Ovary (tissue), 9 donors: ENCODE data around the gene ATP6V1D. TPM values are rescaled to one million over a fixed set of nuclear protein-coding genes. Genes with fewer than 3 reads are reported as not detected.

Source experiments
- DNase-seq, 5 donors: peaks; one replicate each; pipeline ENCODE4 v3.0.0-alpha.2; 2019 to 2020
- H3K27ac ChIP-seq, 2 donors: fragments of 200-600 bp; one replicate each; pipeline versions ENCODE4 v1.5.1 to v1.8.0; 2019 to 2022
- H3K27me3 ChIP-seq: fragments of 200-600 bp; one replicate; pipeline ENCODE4 v1.8.0; 2022
- H3K36me3 ChIP-seq: fragments of 200-600 bp; sonication (generic); one replicate; pipeline ENCODE4 v1.5.1; 2019
- H3K4me1 ChIP-seq: one replicate; pipeline ENCODE4 v1.8.1; 2013; ENCODE audit warnings: mild to moderate bottlenecking, moderate library complexity; ENCODE audit not compliant: insufficient read depth
- H3K4me3 ChIP-seq: fragments of 200-600 bp; sonication (generic); one replicate; pipeline ENCODE4 v1.5.1; 2017
- H3K9me3 ChIP-seq, 2 donors: fragments of 200-600 bp in 1 of 2; sonication (generic) in 1 of 2; one replicate each; pipeline versions ENCODE4 v1.5.1 to v1.8.1; 2013 to 2019; ENCODE audit warnings: mild to moderate bottlenecking in 1 of 2, moderate library complexity in 1 of 2
- EP300 ChIP-seq: sonication (generic); formaldehyde crosslinking; IDR thresholded peaks from one replicate; pipeline ENCODE4 v1.6.1; 2017; ENCODE audit warnings: antibody characterized with exemption
- POLR2A ChIP-seq: fragments of 450-650 bp; IDR thresholded peaks from one replicate; pipeline ENCODE4 v1.6.1; 2017; ENCODE audit warnings: antibody characterized with exemption, mild to moderate bottlenecking, moderate library complexity
- WGBS, 3 donors: extraction: QIAGEN DNeasy Blood & Tissue Kit in 1 of 3; methylation state at CpG; one replicate each; pipeline versions ENCODE4 v1.1.5 to v1.1.7; 2013 to 2017; 5-methylcytosine and 5-hydroxymethylcytosine counted together
- intact Hi-C, 4 donors: fragments of 100-400 bp; cut with DNase I; formaldehyde crosslinking; loops; one replicate each; pipeline versions ENCODE4 v1.11.0 to v1.15.1; 2022 to 2023
- polyA plus RNA-seq, 2 donors: library from polyadenylated mRNA; stranded (reverse); fragments of 200-250 nt in 1 of 2; fragments of 350-450 nt in 1 of 2; fragmentation: Illumina TruSeq in 1 of 2; extraction: RNeasy Lipid Tissue Mini Kit (QIAGEN cat#74804) in 1 of 2; gene quantifications; one replicate each; pipeline ENCODE4 v1.2.3, GENCODE V29; 2013 to 2014
- small RNA-seq: library from RNA; depleted of rRNA; stranded (forward); fragments of <200 nt; gene quantifications from one replicate; pipeline ENCODE3, GENCODE V24; 2016
- total RNA-seq, 7 donors: library from RNA; depleted of rRNA in 2 of 7; stranded (reverse); fragments of >200 nt in 2 of 7; fragmentation: NEBNext Ultra II Directional in 3 of 7; extraction: Animal tissue kit (Norgen Biotek cat#: 25700) in 3 of 7; gene quantifications; one replicate each; pipeline versions ENCODE4 v1.1.0 to v1.2.4, GENCODE V29; 2016 to 2023
- TF ChIP-seq, protein P1 (sequence below), 3 donors: fragments of 450-650 bp in 2 of 3; fragments of 200-600 bp in 1 of 3; IDR thresholded peaks; one replicate each; pipeline versions ENCODE4 v1.5.1 to v1.8.0; 2016 to 2022; ENCODE audit warnings: antibody characterized with exemption in 3 of 3, mild to moderate bottlenecking in 1 of 3
- donor health status: DM: no; HTN: no; CAD: no; lungs with moderate emphysema.
- donor health status: DM: no; HTN: no; CAD: no.
- donor health status: Bipolar disorder and iron deficiency.
- donor health status: DM: yes; HTN: yes; CAD: no.
- donor health status: DM: no; HTN: no; CAD: no.
- donor health status: DM: yes; HTN: yes; CAD: no.

The ATP6V1D gene
- total and polyA plus RNA-seq, 9 donors = 21.5 to 77.1 (median 35.4) TPM

DNA sequence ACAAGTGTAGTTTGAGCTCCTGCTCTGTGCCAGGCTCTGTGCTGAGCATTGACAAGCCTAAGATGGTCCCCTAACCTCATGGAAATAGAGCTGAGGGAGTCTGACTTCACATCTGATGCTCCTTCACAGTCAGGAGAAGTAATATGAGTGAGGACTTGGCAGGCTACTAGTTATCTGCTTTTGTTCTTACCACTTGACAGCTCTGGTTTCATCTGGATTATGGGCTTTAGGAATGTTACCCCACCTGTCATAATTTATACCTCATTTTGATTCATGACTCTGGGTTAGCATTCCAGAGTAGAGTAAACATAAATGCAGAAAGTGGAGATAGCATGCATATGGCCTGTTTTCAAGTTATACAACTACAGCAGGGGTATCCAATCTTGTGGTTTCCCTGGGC lies 40.5 kb downstream of the ATP6V1D start:
- no peaks in the 10 kb centered on the region for H3K27me3 ChIP-seq
- no peaks in the 10 kb centered on the region for H3K36me3 ChIP-seq
- no peak for DNase-seq
- H3K27ac ChIP-seq = no peak overlapping the region
- no peak for TF ChIP-seq POLR2A
- TF ChIP-seq EP300 = no peak
- TF ChIP-seq, protein P1, sequence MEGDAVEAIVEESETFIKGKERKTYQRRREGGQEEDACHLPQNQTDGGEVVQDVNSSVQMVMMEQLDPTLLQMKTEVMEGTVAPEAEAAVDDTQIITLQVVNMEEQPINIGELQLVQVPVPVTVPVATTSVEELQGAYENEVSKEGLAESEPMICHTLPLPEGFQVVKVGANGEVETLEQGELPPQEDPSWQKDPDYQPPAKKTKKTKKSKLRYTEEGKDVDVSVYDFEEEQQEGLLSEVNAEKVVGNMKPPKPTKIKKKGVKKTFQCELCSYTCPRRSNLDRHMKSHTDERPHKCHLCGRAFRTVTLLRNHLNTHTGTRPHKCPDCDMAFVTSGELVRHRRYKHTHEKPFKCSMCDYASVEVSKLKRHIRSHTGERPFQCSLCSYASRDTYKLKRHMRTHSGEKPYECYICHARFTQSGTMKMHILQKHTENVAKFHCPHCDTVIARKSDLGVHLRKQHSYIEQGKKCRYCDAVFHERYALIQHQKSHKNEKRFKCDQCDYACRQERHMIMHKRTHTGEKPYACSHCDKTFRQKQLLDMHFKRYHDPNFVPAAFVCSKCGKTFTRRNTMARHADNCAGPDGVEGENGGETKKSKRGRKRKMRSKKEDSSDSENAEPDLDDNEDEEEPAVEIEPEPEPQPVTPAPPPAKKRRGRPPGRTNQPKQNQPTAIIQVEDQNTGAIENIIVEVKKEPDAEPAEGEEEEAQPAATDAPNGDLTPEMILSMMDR (IDR thresholded peaks at IDR 0.05) = no peak
- no peaks in the 10 kb centered on the region for H3K4me1 ChIP-seq
- no peak overlapping the region for H3K4me3 ChIP-seq
- H3K9me3 ChIP-seq = no peaks in the 10 kb centered on the region
- intact Hi-C loops = no loop called here

GRCh38 chr14:67317822-67318221 lies 41.8 kb downstream of the ATP6V1D start:
- Histone ChIP-seq H3K4me1 (no peaks in the 10 kb centered on the region), H3K4me3 (no peak overlapping the region), H3K36me3 (no peaks in the 10 kb centered on the region), H3K9me3 (no peaks in the 10 kb centered on the region), H3K27me3 (no peaks in the 10 kb centered on the region), H3K27ac (no peak overlapping the region)
- intact Hi-C loops = no loop called here
- 68 to 80% (median 78%) methylated on average over 1 of the region's 1 CpG for WGBS, 3 donors
- DNase-seq = no peak
- TF ChIP-seq, protein P1 (IDR thresholded peaks at IDR 0.05) = no peak
- no peak for TF ChIP-seq POLR2A

GRCh38 chr14:67313153-67313552 lies 46.5 kb downstream of the ATP6V1D start:
- TF ChIP-seq EP300 = no peak

GRCh38 chr14:67311868-67312267 lies 47.7 kb downstream of the ATP6V1D start:
- TF ChIP-seq, protein P1 (IDR thresholded peaks at IDR 0.05) = no peak
- TF ChIP-seq POLR2A = no peak
- no peak for TF ChIP-seq EP300
- 94 to 98% (median 98%) methylated on average over 2 of the region's 2 CpGs for WGBS, 3 donors
- Histone ChIP-seq H3K4me1 (no peaks in the 10 kb centered on the region), H3K4me3 (no peak overlapping the region), H3K27me3 (no peaks in the 10 kb centered on the region), H3K36me3 (no peaks in the 10 kb centered on the region), H3K9me3 (no peaks in the 10 kb centered on the region), H3K27ac (no peak overlapping the region)
- DNase-seq = no peak
- intact Hi-C loops = no loop called here

More at GRCh38 chr14:67313153-67313552, 46.5 kb downstream of the ATP6V1D start:
- H3K4me1 ChIP-seq = no peaks in the 10 kb centered on the region
- H3K4me3 ChIP-seq = no peak overlapping the region
- WGBS, 3 donors = 43 to 78% (median 48%) methylated on average over 1 of the region's 1 CpG
- DNase-seq = no peak
- no peak overlapping the region for H3K27ac ChIP-seq
- no peaks in the 10 kb centered on the region for H3K36me3 ChIP-seq
- H3K27me3 ChIP-seq = no peaks in the 10 kb centered on the region
- intact Hi-C loops = no loop called here
- H3K9me3 ChIP-seq = no peaks in the 10 kb centered on the region

Small RNAs within 50 kb of the gene (small RNA-seq; reads per million reads assigned to genes)
- gene RF00019 = not detected

Other genes starting within 250 kb of the ATP6V1D start
- gene GARIN2, start 170.4 kb downstream of the ATP6V1D start, total RNA-seq = under 1 TPM in 3 of 7 donors, not detected in 4; 0.25 to 0.40 (median 0.31) TPM
- gene GARIN2, start 170.4 kb downstream of the ATP6V1D start, polyA plus RNA-seq = under 1 TPM in 1 of 2 donors, not detected in 1; 0.67 TPM
- 10 to 100 TPM; 10.3 to 15.7 (median 14.0) TPM for gene PALS1, start 118.4 kb downstream of the ATP6V1D start, total RNA-seq
- 10 to 100 TPM in 1 of 2 donors, 1 to 10 TPM in 1; 4.9 to 10.4 TPM for gene PALS1, start 118.4 kb downstream of the ATP6V1D start, polyA plus RNA-seq
- 10 to 100 TPM; 28.0 to 63.8 (median 49.1) TPM for gene EIF2S1, start 524 bp upstream of the ATP6V1D start, total RNA-seq
- gene EIF2S1, start 524 bp upstream of the ATP6V1D start, polyA plus RNA-seq = 100 to 1,000 TPM in 1 of 2 donors, 10 to 100 TPM in 1; 35.7 to 102 TPM
- gene PLEK2, start 52.4 kb upstream of the ATP6V1D start, total RNA-seq = 1 to 10 TPM in 3 of 7 donors, under 1 TPM in 2, not detected in 2; 0.43 to 2.8 (median 1.9) TPM
- gene PLEK2, start 52.4 kb upstream of the ATP6V1D start, polyA plus RNA-seq = 100 to 1,000 TPM in 1 of 2 donors, 1 to 10 TPM in 1; 1.9 to 130 TPM
- gene TMEM229B, start 128.9 kb upstream of the ATP6V1D start, total RNA-seq = 1 to 10 TPM; 1.2 to 4.6 (median 2.9) TPM
- 10 to 100 TPM in 1 of 2 donors, 1 to 10 TPM in 1; 2.1 to 11.9 TPM for gene TMEM229B, start 128.9 kb upstream of the ATP6V1D start, polyA plus RNA-seq
- 10 to 100 TPM in 1 of 7 donors, 1 to 10 TPM in 5, under 1 TPM in 1; 0.78 to 15.7 (median 3.9) TPM for gene PLEKHH1, start 173.5 kb upstream of the ATP6V1D start, total RNA-seq
- gene PLEKHH1, start 173.5 kb upstream of the ATP6V1D start, polyA plus RNA-seq = 1 to 10 TPM; 2.0 to 6.8 TPM
- gene PIGH, start 240.5 kb upstream of the ATP6V1D start, total RNA-seq = 10 to 100 TPM; 21.9 to 32.5 (median 30.2) TPM
- 10 to 100 TPM; 24.4 to 35.2 TPM for gene PIGH, start 240.5 kb upstream of the ATP6V1D start, polyA plus RNA-seq